Dermis microvascular lymphatic vessel endothelial cell (primary cell): ENCODE data around the gene LRRC57. TPM values are rescaled to one million over a fixed set of nuclear protein-coding genes. Genes with fewer than 3 reads are reported as not detected.

ENCODE experiments used
- DNase-seq, 2 donors: peaks; one replicate each; pipeline versions ENCODE4 v3.0.0 to v3.0.0-alpha.2; 2010; ENCODE audit warnings: low read depth in 2 of 2
- total RNA-seq: library from RNA; depleted of rRNA; stranded (reverse); fragments of >200 nt; gene quantifications from 2 replicates; pipeline ENCODE4 v1.2.1, GENCODE V29; 2014

Gene LRRC57
- total RNA-seq, 1 donor from 2014 or later: 12.2 TPM

GRCh38 chr15:42491539-42492225 is 56.9 kb downstream of the LRRC57 start:
- peak; percentile 15 to 60 for DNase-seq

- DNase-seq: peak; percentile 85 to 91
These were observed 57.7 kb downstream of the LRRC57 start, which contains the start of gene ZNF106 for GRCh38 chr15:42490671-42491538. Gene ZNF106, minus strand, starts transcription at chr15:42491141. Its CDS starts 18,852 bp downstream, at chr15:42472289.

GRCh38 chr15:42490291-42490670 is 58.3 kb downstream of the LRRC57 start:
- no peak for DNase-seq

Other genes with a start within 250 kb of the LRRC57 start
- gene CAPN3, start 189.3 kb downstream of the LRRC57 start, total RNA-seq: 0.13 and 0.76 TPM in 2 replicates
- gene ZNF106, start 57.7 kb downstream of the LRRC57 start, total RNA-seq: 30.5 and 30.6 TPM in 2 replicates
- gene SNAP23, start 53.2 kb downstream of the LRRC57 start, total RNA-seq: 149 and 154 TPM in 2 replicates
- gene HAUS2, start within 50 bp of the LRRC57 start, total RNA-seq: 18.1 and 26.8 TPM in 2 replicates
- gene STARD9, start 26.8 kb upstream of the LRRC57 start, total RNA-seq: 4.0 and 8.0 TPM in 2 replicates
- gene CDAN1, start 188.3 kb upstream of the LRRC57 start, total RNA-seq: 7.4 and 9.2 TPM in 2 replicates